C4-2B (cell line): ENCODE results near the gene VASH2.
A peak's percentile ranks its signal among the peaks of the same experiment; 100 is the strongest.
"Not testable (repeated sequence)": the region's sequence is repeated elsewhere in the genome, so short reads cannot be mapped to it uniquely, and the experiment has no call there.

Experiments used
- H3K27ac ChIP-seq: fragments of 450-650 bp; 2 replicates; pipeline ENCODE4 v1.5.1; 2017
- ZFX ChIP-seq: fragments of 450-650 bp; IDR thresholded peaks from 2 replicates; pipeline ENCODE4 v1.6.1; 2017
- TF ChIP-seq, protein P1 (sequence below): fragments of 450-650 bp; conservative IDR thresholded peaks from 2 replicates; pipeline ENCODE4 v1.5.1; 2017; ENCODE audit warnings: mild to moderate bottlenecking

Gene VASH2

DNA sequence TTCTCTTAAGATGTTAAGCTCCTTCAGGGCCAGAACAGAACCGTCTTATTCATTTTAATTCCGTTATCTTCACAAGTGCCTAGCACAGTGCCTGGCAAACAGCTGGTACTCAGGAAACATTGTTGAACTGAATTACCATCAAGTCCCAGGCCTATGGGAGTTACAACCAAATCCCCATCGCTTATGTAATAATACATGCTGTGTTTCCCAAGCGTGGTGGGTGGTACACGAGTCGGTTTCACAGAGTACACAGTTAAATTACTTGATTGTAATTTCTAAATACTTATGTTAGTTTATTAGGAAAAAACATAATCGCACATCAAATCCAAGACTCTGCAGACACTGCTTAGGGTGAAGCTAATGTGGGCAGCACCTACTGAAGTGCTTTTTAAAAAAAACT, 64.3 kb downstream of the VASH2 start:
- no peak for TF ChIP-seq ZFX
- TF ChIP-seq, protein P1, sequence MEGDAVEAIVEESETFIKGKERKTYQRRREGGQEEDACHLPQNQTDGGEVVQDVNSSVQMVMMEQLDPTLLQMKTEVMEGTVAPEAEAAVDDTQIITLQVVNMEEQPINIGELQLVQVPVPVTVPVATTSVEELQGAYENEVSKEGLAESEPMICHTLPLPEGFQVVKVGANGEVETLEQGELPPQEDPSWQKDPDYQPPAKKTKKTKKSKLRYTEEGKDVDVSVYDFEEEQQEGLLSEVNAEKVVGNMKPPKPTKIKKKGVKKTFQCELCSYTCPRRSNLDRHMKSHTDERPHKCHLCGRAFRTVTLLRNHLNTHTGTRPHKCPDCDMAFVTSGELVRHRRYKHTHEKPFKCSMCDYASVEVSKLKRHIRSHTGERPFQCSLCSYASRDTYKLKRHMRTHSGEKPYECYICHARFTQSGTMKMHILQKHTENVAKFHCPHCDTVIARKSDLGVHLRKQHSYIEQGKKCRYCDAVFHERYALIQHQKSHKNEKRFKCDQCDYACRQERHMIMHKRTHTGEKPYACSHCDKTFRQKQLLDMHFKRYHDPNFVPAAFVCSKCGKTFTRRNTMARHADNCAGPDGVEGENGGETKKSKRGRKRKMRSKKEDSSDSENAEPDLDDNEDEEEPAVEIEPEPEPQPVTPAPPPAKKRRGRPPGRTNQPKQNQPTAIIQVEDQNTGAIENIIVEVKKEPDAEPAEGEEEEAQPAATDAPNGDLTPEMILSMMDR = no peak
- peak overlapping the region; percentile 96 for H3K27ac ChIP-seq

DNA sequence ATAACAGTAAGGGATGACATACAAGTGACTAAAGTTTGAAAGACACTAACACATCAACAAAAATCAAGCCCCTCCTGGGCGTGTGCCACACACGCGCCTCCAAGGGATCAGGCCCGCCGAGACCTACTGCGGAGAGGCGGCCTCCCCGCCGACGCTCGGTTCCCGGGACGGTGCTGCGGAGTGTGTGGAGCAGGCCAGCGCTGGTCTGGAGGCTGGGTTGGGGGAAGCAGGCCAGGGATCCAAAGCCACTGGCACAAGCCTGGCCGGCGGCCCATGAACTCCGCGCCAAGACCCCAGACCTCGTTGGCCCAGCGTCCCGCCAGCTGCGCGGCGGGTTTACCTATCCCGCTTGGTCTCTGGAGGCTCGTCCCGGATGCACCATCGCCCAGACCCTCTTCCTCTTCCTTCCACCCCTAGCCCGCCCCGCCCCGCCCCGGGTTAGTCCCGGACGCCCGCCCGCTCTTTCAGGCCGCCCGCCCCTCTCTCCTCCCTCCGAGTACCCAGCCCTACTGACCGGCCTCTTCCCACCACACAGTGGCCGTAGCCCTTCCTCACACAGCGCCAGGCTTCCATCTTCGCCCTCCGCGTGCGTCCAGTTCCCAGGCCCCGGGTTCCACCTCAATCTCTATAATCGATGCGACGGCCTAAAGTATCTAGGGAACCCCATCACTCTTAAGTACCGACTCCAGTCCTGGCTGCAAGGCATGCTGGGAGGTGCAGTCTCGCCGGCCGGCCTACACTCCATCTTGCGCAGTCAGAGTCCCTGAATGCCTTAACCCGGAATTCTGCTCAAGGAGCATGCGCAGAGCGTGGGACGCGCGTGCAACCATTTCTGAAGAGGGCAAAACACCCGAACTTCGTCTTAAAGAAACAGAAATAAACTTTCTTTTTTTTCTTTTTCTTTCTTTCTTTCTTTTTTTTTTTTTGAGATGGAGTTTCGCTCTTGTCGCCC, 65.0 kb downstream of the VASH2 start, which contains the start of gene ANGEL2:
TSS of gene ANGEL2 (minus strand) at position 769 of the 952 bp plus-strand sequence. CDS start at position 573, 196 bp downstream.
- H3K27ac ChIP-seq = peak within 1 kb of the TSS; percentile 96

DNA sequence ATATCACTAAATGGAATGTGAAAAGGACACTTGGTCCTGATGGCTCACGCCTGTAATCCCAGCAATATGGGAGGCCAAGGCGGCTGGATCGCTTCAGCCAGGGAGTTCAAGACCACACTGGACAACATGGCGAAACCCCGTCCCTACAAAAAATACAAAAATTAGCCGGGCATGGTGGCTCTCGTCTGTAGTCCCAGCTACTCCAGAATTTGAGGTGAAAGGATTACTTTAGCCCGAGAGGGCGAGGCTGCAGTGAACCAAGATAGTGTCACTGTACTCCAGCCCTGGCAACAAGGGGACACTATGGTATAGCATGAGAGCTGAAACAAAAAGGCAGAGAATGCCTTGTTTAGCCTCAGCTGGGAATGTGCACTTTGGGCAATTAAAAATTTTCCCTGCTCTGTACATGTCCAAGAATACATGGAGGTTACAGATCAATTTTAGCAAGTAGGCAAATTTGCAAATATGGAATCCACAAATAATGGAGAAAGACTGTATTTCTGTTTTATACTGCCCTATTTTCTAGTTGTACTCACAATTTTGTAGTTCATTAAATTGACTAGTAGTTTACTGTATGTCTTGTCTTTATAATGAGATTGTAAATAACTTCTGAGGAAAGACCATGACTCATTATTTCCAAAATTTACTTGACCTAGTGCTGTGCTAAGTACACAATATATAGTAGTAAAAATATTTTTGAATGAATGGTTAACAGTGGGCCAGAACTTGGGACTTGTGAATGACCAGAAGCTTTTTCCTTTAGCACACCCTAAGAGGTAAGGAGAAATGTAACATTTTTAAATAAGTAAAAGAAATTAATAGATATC, 67.3 kb downstream of the VASH2 start:
- H3K27ac ChIP-seq = no peak overlapping the region
- TF ChIP-seq ZFX = no peak
- TF ChIP-seq, protein P1 = no peak

More for the DNA sequence above, 65.0 kb downstream of the VASH2 start, which contains the start of gene ANGEL2:
- peak; percentile 92 for TF ChIP-seq ZFX
- TF ChIP-seq, protein P1 = no peak

DNA sequence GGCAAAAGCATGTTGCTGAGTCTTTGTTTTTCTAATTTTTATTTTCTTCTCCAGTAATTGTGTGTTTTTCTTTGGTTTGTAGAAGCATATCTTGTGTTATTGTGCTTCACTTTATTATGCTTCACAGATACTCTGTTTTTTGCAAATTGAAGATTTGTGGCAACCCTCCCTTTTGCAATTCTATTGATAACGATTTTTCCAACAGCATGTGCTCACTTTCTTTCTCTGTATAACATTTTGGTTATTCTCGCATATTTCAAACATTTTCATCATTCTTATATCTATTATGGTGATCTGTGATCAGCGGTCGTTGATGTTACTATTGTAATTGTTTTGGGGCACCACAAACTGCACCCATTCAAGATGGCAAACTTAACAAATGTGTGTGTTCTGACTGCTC, 69.1 kb downstream of the VASH2 start:
- TF ChIP-seq, protein P1 = no peak
- TF ChIP-seq ZFX = no peak

DNA sequence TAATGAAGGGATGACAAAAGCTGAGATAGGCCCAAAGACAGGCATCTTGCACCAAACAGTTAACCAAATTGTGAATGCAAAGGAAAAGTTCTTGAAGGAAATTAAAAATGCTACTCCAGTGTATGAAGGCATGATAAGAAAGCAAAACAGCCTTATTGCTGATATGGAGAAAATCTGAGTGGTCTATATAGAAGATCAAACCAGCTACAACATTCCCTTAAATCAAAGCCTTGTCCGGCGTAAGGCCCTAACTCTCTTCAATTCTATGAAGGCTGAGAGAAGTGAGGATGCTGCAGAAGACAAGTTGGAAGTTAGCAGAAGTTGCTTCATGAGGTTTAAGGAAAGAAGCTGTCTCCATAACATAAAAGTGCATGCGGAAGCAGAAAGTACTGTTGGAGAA, 69.7 kb downstream of the VASH2 start:
- TF ChIP-seq, protein P1 = no peak
- TF ChIP-seq ZFX = no peak
- H3K27ac ChIP-seq = no peak overlapping the region

More for the DNA sequence above, 69.1 kb downstream of the VASH2 start:
- H3K27ac ChIP-seq = no peak overlapping the region

DNA sequence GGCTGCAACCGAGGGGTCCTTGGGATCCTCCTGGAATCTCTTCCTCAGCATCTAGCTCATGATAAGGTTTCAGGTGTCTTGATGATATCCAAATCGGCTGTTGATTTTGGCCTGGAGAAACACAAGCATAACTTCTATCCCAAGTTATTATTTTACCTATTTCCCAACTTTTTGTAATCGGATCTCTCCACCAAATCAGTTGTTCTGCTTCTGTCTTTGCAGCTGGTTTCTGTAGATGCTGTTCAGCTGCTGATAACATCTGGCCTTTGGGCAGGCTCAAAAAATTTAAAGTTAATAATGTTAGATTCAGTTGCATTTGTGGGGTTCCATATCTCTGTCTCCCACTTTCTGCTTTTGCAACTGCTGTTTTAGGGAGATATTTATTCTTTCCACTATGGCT, 76.7 kb downstream of the VASH2 start:
- not testable (repeated sequence) for H3K27ac ChIP-seq

DNA sequence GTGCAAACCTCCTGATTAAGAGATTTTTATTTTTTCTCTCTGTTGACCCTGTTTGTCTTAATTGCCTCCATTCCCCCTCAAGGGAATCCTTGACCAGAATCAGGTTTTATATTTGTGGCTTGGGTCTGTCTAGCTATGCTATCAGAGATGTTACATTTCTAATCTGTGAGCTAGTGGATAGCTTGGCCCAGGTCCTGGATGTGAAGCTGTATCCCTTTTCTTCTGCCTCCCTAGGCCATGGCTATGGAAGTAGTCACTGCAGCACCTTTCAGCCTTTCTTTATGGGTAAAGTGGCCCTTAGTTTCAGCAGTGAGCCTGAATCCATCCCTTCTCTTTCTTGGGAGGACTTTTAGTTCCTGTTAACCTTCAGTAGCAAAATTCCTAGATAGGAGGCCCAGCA, 82.3 kb downstream of the VASH2 start:
- TF ChIP-seq ZFX = no peak
- TF ChIP-seq, protein P1 = no peak
- no peak overlapping the region for H3K27ac ChIP-seq
